Measurements from ENCODE around the gene MAP2K3.
"Not testable (repeated sequence)": the region's sequence is repeated elsewhere in the genome, so short reads cannot be mapped to it uniquely, and the experiment has no call there.

Gene MAP2K3

GRCh38 chr17:21327921-21328320 is 43.4 kb downstream of the MAP2K3 start:
- not testable (repeated sequence) for DNase-seq (ENCODE audit: low read depth in 2 of 2)

DNA sequence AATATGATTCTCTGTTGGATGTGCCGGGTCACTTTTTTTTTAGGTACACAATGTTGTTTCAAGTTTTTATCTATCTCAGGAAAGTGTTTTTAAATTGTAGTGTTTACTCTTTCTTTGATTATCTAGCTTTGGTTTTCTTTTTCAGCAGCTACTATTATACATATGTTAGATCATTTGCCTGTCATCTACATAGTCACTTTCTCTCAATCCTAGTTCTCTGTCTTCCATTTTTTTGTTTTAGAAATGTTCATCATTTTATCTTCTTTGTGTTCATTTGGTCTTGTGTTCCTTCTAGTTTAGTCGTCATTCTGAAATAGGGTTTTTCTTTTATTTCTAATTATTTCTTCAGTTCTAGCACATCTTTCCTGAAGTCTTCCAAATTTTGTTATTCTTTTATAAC is 44.3 kb downstream of the MAP2K3 start:
- DNase-seq (ENCODE audit: low read depth in 2 of 2) = not testable (repeated sequence)

DNA sequence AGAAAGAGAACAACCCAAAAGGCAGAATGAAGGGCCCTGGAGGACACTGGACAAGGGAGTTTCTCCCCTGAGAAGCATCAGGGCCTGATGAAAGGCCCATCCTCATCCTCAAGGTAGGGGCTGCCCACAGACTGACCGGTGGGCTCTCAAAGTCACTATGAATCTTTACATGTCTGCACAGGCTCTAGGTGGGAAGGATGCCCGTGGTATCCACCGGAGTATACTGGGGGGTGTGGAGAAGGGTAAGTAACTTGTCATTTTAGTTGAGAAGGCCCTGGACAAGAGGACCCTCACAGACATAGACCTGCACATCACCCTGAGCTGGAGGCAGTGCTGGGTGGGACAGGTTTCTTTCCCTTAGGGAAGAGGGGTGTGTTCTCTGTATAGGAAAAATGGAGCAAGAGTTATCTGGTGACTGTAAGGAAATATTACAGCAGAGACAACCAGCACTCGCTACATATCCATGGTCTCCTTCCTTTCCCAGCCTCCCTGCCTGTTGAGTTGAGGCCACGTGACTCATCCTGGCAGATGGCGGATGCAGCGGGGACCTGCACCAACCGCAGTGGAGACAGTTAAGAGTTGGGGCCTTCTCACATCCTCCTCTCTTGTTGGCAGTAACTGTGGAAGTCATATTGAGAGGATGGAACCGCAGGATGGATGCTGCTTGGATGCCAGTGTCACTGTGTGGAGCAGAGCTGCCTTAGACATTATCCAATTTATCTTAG is 46.1 kb downstream of the MAP2K3 start:
- no peak for DNase-seq (ENCODE audit: low read depth in 2 of 2)

GRCh38 chr17:21336541-21337294 is 52.2 kb downstream of the MAP2K3 start:
- not testable (repeated sequence) for DNase-seq (ENCODE audit: low read depth in 2 of 2)

DNA sequence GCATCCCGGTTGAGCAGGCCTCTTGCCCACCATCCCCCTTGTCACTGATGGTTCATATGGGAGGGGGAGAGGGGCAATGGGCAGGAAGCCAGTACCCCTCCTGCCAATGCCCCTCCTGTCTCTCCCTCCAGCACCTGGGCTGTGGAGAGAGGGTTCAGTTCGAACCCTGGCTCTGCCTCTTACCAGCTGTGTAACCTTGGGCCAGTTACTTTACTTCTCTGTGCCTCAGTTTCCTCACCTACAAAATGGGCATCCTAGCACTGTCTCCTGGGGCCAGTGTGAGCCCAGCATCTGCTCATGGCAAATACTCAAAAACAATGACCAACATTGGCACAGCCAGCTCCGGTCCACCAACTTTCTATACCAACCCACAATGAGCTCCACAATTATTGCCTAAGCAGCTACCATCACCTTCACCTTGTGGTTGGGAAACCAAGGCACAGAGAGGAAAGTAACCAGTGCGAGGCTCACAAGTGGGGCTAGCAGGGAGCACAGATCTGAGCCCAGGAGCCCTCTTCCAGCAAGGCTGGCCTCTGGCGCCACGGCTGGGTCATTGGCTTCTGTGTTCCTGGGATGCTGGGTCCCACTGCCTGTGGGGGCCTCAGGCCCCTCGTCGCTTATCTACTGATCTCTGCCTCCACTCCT is 53.6 kb downstream of the MAP2K3 start:
- DNase-seq (ENCODE audit: low read depth in 2 of 2) = not testable (repeated sequence)

DNA sequence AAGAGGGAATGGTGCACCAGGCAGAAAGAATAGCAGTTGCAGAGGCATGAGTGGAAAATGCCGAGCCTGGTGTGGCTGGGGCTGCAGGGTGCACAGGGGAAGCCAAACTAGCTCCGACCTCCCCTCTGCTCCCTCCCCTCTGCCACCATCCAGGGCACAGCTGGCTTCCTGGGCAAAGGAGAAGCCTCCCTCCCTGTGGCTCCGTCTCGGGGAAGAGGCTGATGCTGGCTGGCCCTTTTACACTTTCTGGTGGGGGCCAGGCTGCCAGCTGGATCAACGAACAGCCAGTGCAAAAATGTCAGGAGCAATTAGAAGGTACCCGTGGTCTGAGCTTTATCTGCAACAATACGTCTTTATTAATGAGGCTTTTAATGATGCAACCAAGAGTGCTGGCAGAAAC is 54.5 kb downstream of the MAP2K3 start:
- no peak for DNase-seq (ENCODE audit: low read depth in 2 of 2)

- not testable (repeated sequence) for DNase-seq (ENCODE audit: low read depth in 2 of 2)
These were observed 55.1 kb downstream of the MAP2K3 start for GRCh38 chr17:21339571-21339970.

DNA sequence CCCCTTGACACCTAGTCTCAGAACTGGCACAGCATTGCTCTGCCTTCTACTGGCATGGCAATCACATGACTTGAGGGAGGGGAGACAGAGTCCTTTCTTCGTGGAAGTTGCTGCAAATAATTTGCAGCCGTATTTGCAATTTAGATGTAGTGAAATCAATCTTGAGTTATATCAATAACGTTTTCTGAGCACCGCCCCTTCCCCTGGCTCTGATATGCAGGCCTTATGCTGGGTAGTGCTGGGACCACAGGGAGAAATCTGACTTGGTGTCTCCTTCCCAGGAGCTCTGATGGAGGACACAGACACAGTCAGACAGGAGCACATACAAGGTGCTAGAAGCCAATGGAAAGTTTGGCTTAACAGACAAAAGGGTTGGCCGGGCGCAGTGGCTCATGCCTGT is 55.9 kb downstream of the MAP2K3 start:
- not testable (repeated sequence) for DNase-seq (ENCODE audit: low read depth in 2 of 2)

DNA sequence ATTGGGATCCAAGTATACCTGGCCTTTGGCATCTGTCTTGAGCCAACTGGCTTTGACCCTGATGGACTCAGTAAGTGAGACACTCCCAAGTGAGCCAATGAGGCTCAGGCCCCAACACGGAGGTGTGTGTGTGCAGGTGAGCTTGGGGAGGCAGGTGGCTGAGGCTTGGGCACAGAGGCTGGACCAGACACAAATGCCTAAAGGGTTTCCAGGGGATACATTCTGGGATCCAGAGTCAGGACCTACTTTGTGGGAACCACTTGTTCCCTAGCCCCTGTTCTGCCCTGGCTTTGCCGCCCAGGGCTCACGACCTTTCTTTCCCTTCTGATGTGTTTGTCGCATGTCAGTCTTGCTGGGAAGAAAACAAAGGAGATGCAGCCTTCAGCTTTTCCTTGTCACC is 56.8 kb downstream of the MAP2K3 start:
- not testable (repeated sequence) for DNase-seq (ENCODE audit: low read depth in 2 of 2)

DNA sequence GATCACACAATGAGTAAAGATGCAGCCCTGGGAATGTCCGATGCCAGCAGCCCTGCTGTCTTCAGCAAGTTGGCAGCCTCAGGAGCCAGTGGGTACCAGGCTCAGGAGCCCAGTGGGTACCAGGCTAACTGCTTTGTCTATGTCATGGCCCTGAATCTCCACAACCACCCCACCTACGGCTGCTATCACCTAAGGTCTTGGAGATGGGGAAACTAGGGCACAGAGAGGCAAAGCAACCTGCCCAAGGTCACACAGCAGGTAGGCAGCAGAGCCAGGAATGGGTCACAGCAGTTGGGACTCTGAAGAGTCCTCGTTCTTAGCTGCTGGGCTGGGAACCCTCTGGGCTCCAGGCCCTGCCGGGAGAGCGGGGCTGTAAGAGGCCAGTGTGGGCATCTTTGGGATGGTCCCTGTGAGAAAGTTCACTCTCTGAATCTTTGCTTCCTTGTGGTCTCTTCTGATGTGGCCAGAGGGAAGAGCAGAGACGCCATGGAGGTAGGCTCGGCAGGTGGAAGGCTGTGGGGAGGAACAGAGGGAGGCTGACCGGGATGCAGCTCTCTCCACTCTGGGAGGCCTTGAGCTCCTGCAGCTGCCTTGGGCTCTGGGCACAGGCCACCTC is 57.5 kb downstream of the MAP2K3 start:
- not testable (repeated sequence) for DNase-seq (ENCODE audit: low read depth in 2 of 2)

GRCh38 chr17:21343061-21343949 is 58.8 kb downstream of the MAP2K3 start:
- DNase-seq (ENCODE audit: low read depth in 2 of 2) = not testable (repeated sequence)

DNA sequence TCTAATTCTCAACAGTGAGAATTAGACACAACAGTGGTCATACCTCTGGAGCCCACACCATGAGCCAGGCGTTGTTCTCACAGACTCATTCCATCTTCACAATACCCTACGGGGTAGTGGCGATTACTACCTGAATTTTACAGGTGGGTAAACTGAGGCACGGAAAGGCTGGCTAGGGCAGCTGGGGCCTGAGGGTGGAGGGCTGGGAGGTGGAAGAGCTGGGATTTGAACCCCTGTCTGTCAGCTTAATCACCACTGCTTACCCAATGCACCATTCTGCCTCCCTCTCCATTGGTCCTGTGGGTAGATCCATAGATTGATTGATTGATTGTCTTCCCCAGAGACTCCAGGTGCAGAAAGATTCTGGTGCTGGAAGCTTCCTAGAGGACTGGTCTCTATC is 60.3 kb downstream of the MAP2K3 start:
- not testable (repeated sequence) for DNase-seq (ENCODE audit: low read depth in 2 of 2)

- DNase-seq (ENCODE audit: low read depth in 2 of 2) = no peak
These were observed 60.7 kb downstream of the MAP2K3 start for GRCh38 chr17:21345236-21345635.

- DNase-seq (ENCODE audit: low read depth in 2 of 2) = not testable (repeated sequence)
These were observed 61.6 kb downstream of the MAP2K3 start for GRCh38 chr17:21346107-21346506.

- DNase-seq (ENCODE audit: low read depth in 2 of 2) = not testable (repeated sequence)
These were observed 62.2 kb downstream of the MAP2K3 start for GRCh38 chr17:21346651-21347250.

DNA sequence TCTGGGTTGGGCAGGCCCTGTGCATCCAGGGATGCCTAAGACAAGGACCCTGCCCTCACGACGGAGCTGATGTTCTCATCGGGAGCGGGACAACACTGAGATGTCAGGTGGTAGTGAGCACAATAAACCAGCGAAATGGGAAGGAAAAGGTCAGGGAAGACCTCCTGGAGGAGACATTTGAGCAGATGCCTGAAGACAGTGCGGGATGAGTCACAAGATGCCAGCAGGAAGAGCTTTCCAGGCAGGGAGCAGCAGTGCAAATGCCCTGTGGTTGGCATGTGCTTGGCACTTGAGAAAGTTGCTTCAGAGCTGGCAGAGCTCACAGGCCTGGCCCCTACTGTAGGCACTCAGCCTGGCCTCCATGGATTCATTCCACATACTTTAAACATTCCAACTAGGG is 63.1 kb downstream of the MAP2K3 start:
- DNase-seq (ENCODE audit: low read depth in 2 of 2) = not testable (repeated sequence)

GRCh38 chr17:21348081-21348925 is 63.8 kb downstream of the MAP2K3 start:
- DNase-seq (ENCODE audit: low read depth in 2 of 2) = not testable (repeated sequence)

GRCh38 chr17:21348926-21349261 is 64.4 kb downstream of the MAP2K3 start:
- not testable (repeated sequence) for DNase-seq (ENCODE audit: low read depth in 2 of 2)

DNA sequence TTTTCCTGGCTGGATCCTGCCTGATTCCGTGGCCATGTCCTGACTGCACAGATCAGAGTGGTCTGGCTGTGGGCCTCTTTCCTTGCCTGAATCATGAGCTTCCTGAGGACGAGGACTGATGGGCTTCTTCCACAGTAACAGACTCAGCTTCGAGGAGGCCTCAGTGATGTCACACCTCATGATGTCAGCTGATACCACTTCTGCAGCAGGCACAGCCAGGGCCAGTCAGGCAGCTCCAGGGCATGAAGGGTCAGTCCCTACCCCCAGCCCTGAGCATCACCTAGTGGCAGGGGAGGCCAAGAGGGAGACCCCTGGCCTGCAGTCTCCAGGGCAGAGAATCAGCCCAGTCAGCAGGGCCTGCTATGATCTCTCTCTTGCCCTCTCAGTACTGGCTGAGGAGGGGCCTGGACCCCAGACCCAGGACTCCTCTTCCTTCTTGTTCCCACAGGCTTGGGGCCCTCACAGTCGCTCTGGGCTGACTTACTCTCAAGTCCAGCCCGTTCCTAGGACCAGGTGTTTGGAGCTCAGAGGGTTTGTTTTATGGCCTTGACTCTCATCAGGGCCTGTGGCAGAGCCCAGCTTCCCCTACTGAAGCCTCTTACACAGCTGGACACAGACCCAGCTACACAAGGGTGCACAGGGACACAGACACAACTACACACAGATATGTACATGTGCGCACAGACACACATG is 65.0 kb downstream of the MAP2K3 start:
- not testable (repeated sequence) for DNase-seq (ENCODE audit: low read depth in 2 of 2)
